Measurements from ENCODE around the gene MGARP. TPM values are rescaled to one million over a fixed set of nuclear protein-coding genes. Genes with fewer than 3 reads are reported as not detected.

Gene MGARP
- total RNA-seq, 2 experiments from 2014 or later = 2.6 TPM; not detected in 1

DNA sequence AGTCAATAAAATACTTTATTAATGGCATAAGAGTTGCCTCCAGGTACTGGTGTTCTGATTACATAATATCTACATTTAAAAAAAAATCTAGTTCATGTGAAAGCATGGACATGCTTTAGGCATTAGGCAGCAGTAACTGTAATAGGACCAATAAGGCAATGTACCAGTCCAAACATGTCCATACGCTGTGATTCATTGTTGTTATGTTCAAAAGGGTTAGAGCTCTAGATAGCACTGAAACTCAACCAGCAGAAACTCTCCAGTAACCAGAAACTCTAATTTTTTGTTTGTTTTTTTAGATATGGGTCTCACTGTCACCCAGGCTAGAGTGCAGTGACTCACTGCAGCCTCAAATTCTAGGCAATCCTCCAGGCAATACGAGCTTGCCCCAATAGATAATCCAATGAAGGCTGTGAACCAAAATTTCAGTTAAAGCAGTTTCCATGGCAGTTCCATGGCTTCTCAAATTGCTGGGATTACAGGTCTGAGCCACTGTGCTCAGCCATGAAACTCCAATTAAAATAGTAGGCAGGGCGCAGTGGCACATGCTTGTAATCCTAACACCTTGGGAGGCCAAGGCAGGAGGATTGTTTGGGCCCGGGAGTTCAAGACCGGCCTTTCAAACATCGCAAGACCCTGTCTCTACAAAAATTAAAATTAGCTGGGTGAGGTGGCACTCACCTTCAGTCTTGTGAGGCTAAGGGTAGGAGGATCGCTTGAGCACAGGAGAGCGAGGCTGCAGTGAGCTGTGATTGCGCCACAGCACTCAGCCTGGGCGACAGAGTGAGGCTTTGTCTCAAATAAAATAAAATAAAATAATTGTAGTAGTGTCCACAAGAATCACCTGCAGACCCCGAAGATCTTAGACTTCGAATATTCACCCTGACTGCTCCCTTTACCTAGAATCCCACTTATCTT, 36.3 kb downstream of the MGARP start:
- H3K36me3 ChIP-seq (ENCODE audit: insufficient read depth, low read length) = no peaks in the 10 kb centered on the region; the same call in 1 of the 2 replicates
- peaks cover 25% of the 10 kb centered on the region for H3K4me1 ChIP-seq (ENCODE audit: insufficient read depth, low read length, poor library complexity, severe bottlenecking)
- H3K79me2 ChIP-seq (ENCODE audit: insufficient read depth, low read depth, low read length) = no peaks in the 10 kb centered on the region
- no peak for DNase-seq (ENCODE audit: low spot score)
- no peak overlapping the region for H3K4me2 ChIP-seq (ENCODE audit: low read length)
- no peak overlapping the region for H3K27ac ChIP-seq (ENCODE audit: low read depth, low read length, poor library complexity, severe bottlenecking)
- no peak for TF ChIP-seq EZH2phosphoT487 (IDR thresholded peaks at IDR 0.05; ENCODE audit: borderline replicate concordance, low read depth, low read length)
- TF ChIP-seq, protein P1, sequence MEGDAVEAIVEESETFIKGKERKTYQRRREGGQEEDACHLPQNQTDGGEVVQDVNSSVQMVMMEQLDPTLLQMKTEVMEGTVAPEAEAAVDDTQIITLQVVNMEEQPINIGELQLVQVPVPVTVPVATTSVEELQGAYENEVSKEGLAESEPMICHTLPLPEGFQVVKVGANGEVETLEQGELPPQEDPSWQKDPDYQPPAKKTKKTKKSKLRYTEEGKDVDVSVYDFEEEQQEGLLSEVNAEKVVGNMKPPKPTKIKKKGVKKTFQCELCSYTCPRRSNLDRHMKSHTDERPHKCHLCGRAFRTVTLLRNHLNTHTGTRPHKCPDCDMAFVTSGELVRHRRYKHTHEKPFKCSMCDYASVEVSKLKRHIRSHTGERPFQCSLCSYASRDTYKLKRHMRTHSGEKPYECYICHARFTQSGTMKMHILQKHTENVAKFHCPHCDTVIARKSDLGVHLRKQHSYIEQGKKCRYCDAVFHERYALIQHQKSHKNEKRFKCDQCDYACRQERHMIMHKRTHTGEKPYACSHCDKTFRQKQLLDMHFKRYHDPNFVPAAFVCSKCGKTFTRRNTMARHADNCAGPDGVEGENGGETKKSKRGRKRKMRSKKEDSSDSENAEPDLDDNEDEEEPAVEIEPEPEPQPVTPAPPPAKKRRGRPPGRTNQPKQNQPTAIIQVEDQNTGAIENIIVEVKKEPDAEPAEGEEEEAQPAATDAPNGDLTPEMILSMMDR (conservative IDR thresholded peaks at IDR 0.05; ENCODE audit: low read length) = no peak
- ChIA-PET CTCF (ENCODE audit: unreplicated experiment) (no interaction called here), POLR2A (interaction anchor here (0.5 to 5.3 kb wide), 5 partner anchors 10 to 967 kb away, joined by 3 to 26 read pairs (median 7); no protein-coding TSS in a partner anchor)
- no TSS peak for BruUV-seq (replicated peaks)
- no peaks in the 10 kb centered on the region for H4K20me1 ChIP-seq (ENCODE audit: insufficient read depth, low read length)
- H2AFZ ChIP-seq (ENCODE audit: low read length) = no peak overlapping the region
- intact Hi-C loops (cut with micrococcal nuclease; ENCODE audit: unreplicated experiment) = no loop called here
- peaks cover 10% of the 10 kb centered on the region for H3K9me3 ChIP-seq (ENCODE audit: low read length)
- H3K9me2 ChIP-seq (ENCODE audit: insufficient read depth, low read length) = no peaks in the 10 kb centered on the region
- H3K4me3 ChIP-seq (ENCODE audit: low read depth, low read length, poor library complexity, severe bottlenecking) = no peak overlapping the region

DNA sequence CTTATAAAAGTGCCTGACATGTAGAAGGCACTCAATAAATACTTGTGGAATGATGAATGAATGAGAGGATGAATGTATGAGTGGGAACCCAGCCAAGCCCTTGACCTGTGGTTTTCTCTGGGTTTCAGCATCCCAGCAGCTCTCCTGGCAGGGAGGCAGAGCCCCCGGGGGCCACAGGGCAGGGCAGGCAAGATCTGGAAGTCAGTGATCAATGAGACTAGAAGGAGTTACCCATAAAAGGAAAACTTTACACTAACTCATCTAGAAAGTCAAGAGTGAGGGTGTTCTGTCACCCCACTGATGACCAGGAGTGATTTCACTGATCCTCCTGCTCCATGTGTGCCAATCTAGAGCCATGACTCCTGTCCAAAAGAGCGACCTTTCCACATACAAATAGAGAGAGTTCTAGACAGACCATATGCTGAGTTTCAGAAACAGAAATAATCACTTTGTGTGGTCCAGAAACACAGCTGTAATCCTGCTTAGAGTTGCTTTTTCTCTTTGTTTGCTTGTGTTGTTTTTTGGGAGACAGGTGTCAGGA, 37.4 kb downstream of the MGARP start:
- intact Hi-C loops (cut with micrococcal nuclease; ENCODE audit: unreplicated experiment) = no loop called here
- H3K4me2 ChIP-seq (ENCODE audit: low read length) = peak overlapping the region; percentile 6; the same call in 1 of the 2 replicates
- peak overlapping the region; percentile 26 for H3K27ac ChIP-seq (ENCODE audit: low read depth, low read length, poor library complexity, severe bottlenecking)
- TF ChIP-seq EZH2phosphoT487 (IDR thresholded peaks at IDR 0.05; ENCODE audit: borderline replicate concordance, low read depth, low read length) = no peak
- TF ChIP-seq, protein P1 (conservative IDR thresholded peaks at IDR 0.05; ENCODE audit: low read length) = no peak
- no peaks in the 10 kb centered on the region for H3K79me2 ChIP-seq (ENCODE audit: insufficient read depth, low read depth, low read length)
- H4K20me1 ChIP-seq (ENCODE audit: insufficient read depth, low read length) = no peaks in the 10 kb centered on the region
- ChIA-PET POLR2A (interaction anchor here (0.5 to 5.3 kb wide), 4 partner anchors 11 to 968 kb away, joined by 3 to 26 read pairs (median 11); no protein-coding TSS in a partner anchor), CTCF (ENCODE audit: unreplicated experiment) (no interaction called here)
- H2AFZ ChIP-seq (ENCODE audit: low read length) = peak overlapping the region; percentile 78
- DNase-seq (ENCODE audit: low spot score) = no peak
- no peak overlapping the region for H3K4me3 ChIP-seq (ENCODE audit: low read depth, low read length, poor library complexity, severe bottlenecking)
- no peaks in the 10 kb centered on the region; the same call in 1 of the 2 replicates for H3K36me3 ChIP-seq (ENCODE audit: insufficient read depth, low read length)
- BruUV-seq (replicated peaks) = no TSS peak
- peaks cover 32% of the 10 kb centered on the region for H3K4me1 ChIP-seq (ENCODE audit: insufficient read depth, low read length, poor library complexity, severe bottlenecking)
- H3K9me3 ChIP-seq (ENCODE audit: low read length) = peaks cover 17% of the 10 kb centered on the region
- no peaks in the 10 kb centered on the region for H3K9me2 ChIP-seq (ENCODE audit: insufficient read depth, low read length)
